DMS53 treated with DMSO at 0.1 percent for 48 hours (cell line): Measurements from ENCODE around the gene PRPF8.
"Not testable (repeated sequence)": the region's sequence is repeated elsewhere in the genome, so short reads cannot be mapped to it uniquely, and the experiment has no call there.

ENCODE experiments used
- DNase-seq: peaks from one replicate; lab custom pipeline; 2025; ENCODE audit not compliant: unreplicated experiment; lab: John Stamatoyannopoulos, UW

PRPF8 gene

DNA sequence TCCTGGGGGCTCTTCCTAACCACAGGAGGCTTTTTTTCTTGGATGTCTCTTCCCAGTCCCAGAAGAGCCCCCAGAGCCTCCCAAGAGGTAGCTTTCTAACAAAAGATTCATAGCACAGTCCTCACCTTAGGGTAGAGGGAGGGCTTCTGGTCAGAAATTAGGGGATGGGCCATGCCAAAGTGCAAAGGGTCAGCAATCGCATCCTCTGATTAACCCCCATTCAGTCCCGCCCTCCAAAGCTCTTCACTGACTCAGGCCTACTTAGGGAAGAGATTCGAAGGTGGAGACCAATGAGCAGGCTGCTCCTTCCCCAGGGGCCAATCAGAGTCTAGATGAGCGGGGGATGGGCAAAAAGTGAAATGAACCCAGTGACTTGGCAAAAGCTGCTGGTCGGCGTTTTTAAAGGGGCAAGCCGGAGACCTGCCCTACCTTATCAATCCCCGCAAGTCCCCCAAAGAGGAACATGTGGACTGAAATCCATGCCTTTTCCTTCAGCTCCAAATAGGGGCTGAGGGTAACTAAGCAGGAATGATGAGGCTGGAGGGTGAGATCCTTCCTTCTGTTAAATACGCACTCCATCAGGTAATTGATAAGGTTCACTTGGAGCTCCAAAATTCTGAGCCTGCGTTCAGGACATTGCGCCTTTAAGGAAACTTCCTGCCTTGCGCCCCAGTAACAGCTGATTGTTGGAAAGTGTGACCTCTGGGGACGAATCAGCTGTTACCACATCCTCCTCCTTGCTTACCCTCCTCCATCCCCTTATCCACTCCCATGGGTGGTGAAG, 32.4 kb upstream of the PRPF8 start:
- DNase-seq, result peak; percentile 92

DNA sequence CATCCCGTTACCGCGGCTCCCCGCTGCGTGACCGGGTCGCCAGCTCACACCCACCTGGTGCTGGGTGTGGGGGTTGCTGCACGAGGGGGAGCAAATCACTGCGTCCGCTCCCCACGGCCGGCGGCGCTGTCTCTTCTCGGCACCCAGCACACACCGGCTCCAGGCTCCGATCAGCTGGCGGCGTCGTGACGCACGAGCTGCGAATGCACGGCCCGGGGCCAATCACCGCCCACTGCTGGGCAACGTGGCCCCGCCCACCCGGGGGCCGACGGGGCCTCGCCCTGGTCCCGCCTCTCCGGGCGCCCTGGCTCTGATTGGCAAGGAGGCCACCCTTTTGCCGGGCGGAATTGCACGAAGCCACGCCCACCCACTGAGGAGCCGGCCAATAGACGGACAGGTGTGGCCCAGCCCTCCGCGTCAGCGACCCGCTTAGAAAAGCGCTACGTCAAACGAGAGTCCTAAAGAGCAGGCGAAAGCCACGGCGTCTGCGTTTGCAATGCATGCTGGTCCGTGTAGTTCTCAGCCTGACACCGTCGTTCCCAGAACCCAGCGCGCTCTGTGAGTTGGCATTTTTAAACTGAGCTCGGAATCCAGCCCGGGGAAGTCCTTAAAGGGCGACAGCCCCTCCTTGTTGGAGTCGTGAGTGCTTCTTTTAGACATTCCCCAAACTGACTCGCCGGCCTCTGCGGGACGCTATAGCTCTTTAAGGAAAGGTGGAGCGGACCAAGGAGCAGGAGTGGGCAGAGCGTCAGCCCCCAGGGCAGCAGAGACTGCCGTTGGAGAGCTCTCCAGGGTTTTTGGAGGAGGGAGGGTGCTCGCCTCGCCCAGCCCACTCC, 31.6 kb upstream of the PRPF8 start:
- peak; percentile 97 for DNase-seq

DNA sequence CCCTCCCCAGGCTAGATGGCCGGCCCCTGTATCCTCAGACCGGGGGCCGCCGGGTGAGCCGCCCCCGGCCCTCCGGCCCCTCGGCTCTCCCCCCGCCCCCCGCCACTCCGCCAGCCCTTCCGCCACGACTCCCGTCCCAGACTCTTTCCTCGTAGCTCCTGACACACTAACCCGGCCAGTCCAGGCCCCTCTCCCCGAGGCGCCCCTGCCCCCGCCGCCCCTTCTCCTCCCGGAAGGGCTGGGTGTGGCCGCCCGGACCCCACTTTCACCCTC, 31.1 kb upstream of the PRPF8 start:
- DNase-seq, result no peak

DNA sequence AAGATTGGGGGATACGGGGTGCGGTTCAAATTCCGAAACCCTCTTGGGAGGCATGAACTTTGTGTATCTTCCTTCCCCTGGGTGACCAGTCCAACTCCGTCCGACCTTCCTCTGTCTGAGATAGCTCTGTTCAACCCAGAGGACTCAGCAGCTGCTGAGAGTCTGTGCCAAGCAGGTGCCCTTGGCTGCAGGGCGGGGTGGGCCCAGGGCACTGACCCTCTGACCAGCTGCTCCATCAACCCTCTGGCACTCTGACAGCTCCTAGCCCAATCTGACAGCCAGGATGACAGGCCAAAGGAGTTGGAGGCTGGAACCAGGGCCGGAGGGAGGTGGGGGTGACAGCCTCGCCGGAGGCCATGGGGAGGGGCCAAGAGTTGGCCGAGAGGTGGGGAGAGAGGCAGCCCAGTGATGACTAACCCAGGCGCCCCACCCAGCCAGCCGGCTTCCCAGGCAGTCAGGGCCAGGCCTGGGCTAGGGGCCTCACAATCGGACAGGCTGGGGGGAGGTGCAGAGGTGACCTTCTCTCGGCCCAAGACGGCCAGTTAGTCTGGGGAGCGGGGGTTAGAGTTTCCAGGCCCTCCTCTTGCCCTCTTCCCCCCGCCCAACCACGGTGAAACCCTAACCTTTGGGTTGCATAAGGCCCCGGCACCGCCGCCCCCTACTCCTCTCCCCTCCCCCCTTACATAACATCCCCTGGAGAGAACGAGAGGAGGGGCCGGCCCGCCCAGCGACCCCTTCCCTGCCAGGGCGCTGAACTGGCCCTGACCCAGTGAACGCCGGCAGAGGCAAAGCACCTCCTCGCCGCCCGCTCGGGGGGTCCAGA, 30.5 kb upstream of the PRPF8 start:
- peak; percentile 12 for DNase-seq

DNA sequence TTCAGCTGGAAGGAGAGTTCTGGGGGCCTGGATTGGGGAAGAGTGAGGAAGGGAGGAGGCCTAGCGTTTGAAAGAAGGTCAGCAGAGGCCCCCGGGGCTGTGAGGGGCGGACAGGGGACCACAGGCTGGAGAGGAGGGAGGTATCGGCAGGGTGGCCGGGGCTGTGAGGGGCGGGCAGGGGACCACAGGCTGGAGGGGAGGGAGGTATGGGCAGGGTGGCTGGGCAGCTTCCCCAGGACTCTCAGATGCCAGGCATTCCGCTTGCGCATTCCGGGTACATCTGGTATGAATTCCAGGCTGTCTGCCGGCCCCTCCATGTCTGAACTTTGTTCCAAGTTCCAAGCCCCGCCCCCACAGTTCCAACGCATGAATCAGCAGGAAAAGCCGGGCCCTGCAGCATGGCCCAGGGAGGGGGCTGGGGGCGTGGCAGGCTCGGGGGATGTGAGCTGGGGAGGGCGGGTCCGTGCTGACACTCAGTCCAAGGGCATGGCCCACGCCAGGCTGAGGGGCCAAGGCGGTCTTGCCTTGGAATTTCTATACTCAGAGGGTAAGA, 29.8 kb upstream of the PRPF8 start:
- peak; percentile 13 for DNase-seq

DNA sequence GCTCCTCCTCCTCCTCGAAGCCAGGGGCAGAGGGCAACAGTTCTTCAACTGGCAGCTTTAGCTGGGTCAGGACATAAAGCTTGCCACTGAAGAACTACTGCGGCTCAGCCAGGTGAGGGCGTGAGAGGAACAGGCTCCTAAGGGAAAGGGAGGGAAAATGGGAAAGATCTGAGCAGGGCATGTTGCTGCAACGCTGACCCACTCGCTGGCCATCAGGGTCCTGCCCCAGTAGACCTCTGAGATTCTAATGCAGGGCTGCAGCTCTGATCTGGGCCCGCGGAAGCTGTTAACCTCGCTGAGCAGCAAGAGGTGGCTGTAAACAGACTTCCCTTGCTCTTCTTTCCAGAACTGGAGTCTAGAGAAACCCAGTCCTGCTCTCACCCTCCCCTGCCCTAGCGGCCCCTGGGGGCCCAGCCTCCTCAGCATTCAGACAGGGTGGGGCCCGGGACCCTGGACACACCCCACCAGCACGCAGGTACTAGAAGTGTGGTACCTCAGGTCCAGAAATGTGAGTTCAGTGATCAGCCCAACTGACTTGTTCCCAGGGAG, 29.3 kb upstream of the PRPF8 start:
- no peak for DNase-seq

DNA sequence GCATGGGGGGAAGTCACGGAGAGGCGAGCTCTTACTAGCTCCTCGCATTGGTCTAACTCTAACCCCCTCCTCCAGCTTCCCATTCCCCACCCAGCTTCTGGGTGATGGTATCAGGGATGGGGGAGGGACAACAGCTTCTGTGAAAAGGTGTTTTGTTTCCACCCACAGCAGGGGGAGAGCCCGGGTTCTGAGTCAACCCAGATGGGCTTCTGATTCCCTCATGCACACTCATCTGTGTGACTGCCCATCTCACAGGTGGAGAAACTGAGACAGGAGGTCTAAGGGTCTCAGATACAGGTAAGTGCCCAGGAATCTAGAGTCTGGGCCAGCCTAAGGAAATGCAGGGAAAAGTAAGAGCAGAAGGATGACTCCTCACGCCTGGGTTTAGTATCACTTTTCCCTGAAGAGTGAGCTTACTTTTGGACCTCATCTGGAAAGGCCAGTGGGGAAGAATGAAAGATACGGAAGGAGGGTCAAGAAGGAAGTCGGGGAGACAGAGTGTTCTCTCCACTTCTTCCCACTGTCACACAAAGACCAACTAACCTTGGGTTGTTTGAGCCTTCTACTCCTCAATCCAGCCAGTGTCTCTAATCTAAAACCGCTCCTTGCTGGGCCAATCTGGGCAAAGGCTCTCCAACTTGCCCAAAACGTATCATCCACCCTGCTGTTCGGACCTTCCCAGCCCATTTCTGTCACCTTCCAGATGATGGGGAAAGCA, 28.7 kb upstream of the PRPF8 start:
- no peak for DNase-seq

DNA sequence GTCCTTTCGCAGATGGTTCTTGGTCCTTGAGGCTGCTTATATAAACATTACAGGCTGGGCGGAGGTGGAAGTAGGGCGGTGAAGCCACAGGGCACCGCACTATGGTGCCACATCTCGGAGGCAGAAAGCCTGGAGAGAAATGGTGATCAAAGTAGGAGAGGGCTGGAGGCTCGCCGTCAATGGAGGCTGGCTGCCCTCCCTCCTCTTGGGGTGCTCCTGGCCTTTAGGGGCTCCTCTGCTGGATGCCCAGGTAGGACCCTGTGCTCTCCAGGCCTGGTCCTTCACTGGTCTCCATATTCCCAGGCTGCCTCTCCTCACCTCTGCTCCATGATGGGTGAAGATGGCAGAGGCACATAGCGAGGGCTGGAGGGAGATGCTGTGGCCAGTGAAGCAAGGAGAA, 27.6 kb upstream of the PRPF8 start:
- no peak for DNase-seq

DNA sequence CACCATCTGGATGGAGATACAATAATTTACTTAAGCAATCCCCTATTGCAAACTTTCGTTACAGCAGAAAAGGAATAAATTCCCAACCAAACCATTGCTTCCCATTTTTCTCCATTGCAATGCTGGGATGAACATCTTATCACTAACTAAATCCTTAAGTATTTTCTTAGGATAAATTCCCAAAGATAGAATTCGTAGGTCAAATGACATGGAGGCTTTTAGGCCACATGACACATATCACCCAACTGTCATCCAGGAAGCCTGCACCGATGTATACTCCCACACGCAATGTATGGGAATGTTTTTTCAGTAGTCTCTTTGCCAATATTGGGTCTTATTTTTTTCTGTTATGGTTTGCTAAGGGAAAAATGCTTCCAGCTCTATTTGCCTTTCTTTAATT, 27.1 kb upstream of the PRPF8 start:
- no peak for DNase-seq

DNA sequence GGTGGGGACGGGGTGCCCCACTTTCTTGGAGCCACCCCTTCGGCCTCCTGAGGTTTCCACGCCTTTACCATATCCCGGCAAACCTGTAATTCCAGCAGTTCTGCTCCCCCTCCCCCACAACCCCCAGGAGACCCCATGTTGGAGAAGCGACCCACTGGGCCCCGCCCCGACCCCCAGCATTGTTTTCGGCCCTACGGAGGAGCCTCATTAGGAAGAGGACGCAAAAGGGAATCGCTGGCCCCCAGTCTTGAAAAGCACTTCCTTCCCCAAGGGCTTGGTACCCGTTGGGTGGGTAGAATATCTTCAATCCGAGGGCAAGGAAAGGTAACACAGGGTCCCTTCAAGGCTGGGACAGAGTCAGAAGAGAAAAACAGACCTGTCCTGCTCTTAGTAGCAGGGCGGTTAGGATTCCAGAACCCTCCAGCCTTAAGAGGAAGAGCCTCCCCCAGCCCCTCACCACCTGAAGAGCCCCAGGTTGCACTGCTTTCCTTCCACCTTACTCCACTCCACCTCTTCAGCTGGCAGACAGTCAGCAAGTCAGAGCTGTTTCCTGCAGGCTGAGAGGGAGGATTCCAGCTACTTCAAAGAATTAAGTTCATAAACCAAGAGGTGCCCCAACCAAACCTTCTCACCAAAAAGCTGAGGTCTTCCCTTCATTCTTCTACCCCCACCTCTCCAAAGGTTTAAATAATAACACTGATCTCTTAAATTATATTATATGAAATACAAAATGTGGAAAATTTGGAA, 26.3 kb upstream of the PRPF8 start:
- DNase-seq, result no peak

DNA sequence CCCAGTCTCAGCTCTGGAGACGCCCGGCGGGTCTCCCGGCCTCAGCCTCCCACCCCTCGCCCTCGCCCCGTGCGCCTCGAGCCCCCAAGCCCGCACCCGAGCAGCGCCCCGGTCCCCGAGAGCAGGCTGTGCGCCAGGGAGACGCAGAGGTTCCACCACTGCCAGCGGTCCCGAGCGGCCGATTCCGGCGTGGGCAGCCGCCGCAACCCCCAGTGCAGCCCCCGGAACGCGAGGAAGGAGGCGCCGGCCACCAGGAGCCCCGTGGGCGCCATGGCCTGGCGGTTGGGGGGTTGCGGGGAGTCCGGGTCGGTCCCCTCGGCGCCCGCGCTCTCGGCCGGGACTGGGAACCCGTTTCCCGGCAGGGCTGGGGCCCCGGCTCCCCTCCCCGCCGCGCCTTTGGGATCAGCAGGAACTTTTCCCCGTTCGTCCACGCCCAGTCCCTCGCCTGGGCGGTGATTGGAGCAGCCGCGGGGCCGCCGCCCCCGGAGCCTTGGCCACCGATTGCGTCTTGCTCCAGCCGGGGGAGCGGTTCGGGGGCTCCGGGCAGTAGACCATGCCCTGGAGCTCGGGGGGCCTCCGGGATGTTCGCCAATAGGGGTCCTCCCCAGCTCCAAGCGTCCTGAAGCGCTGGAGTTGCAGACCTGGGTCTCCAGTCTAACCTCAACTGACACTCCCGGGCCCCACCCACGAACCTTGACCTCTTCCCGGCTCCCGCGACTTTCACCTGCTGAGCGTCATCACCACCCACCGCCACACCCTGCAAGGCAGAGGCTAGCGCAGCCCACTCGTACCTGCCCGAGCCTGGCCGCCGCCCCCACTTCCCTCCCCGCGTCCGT, 25.5 kb upstream of the PRPF8 start, which contains the start of gene TLCD2:
Gene TLCD2 (minus strand): TSS at position 407 of the 836 bp plus-strand sequence. CDS start 135 bp downstream, at position 272.
- DNase-seq, result peak; percentile 18

DNA sequence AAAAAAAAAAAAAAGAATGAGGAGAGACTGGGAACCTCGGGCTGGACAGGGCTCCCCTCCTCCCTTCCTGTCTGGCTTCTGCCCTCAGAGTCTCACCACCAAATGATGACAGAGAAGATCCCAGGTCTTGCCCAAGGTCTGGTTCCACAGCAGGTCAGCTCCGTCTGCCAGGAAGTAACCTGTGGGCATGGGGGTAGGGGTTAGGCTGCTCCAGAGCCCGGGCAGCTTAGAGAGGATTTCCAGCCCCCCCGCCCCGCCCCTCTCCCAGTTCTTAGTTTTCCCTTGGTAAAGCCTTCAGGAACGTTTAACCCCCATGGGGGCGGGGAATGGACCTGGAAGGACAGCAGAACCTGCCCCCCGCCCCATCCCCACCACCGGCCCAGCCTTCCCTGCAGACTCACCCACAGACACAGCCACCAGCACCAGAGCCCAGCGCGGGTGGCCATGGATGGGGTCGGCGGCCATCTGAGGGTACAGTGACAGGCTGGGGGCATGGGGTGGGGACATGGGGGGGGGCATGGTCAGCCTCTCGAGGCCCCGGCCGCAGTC, 24.8 kb upstream of the PRPF8 start:
- no peak for DNase-seq

DNA sequence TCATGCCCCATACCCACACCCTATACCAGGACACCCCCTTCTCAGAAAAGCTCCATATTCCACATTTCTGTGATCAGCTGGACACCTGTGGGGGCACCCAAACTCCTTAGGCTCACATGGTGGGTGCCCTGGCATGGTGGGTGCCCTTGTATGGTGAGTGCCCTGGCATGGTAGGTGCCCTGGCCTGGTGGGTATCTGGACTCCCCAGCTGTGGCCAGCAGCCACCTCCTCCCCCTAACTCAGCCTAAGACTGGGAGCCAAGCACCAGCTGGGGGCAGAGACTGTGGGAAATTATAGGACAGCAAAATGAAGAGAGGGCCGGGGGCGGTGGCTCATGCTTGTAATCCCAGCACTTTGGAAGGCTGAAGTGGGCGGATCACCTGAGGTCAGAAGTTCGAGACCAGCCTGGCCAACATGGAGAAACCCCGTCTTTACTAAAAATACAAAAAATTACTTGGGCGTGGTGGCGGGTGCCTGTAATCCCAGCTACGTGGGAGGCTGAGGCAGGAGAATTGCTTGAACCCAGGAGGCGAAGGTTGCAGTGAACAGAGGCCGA, 24.2 kb upstream of the PRPF8 start:
- not testable (repeated sequence) for DNase-seq

DNA sequence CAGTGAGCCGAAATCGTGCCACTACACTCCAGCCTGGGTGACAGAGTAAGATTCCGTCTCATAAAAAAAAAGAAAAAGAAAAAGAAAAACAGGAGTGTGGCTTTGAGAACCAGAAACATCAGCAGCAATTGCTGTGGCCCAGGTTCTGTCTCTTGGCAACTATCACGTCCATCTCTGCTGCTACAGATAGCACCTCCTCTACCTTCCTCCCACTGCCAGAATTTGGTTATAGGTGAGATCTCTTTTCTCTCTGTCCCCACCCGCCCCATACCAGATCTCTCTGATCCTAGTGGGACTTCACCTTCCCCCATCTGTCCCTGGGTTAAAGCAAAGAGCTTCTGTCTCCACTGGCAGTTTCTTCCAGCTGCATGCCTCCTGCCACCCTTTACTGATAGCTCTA, 22.4 kb upstream of the PRPF8 start:
- no peak for DNase-seq

DNA sequence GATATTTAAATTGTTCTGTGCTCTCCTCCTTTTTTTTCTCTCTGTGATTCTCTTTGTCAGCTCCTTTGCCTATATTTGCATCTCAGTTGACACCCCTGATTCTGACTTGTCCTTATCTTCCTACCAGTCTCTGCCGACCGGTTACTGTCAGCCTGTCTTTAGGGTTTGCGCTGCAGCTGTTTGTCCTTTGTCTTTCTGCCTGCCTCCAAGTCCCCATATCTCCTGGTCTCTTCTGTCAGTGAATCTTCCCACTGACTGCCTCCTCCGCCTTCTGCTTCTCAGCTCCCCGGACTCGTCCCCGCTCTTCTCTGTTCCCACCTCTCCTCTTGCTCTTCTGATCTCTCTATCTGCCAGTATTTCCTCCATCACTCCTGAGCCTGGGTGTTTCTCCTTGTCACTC, 20.3 kb upstream of the PRPF8 start:
- no peak for DNase-seq

DNA sequence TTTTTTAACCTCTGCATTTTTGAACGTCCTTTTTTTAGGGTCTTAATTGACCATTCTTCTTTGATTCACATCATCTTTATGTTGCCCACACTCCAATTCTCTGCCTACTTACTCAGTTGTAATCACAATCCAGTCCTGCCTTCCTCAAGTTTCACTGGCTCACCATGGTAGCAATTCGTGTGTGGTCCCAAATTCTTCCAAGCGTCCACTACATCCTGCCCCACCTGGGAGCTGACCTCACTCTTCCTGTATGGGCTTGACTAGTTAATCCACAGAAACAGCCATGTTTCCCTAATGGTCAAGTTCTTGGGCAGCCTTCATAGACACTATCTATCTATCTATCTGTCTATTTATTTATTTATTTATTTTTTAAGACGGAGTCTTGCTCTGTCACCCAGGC, 18.4 kb upstream of the PRPF8 start:
- no peak for DNase-seq

DNA sequence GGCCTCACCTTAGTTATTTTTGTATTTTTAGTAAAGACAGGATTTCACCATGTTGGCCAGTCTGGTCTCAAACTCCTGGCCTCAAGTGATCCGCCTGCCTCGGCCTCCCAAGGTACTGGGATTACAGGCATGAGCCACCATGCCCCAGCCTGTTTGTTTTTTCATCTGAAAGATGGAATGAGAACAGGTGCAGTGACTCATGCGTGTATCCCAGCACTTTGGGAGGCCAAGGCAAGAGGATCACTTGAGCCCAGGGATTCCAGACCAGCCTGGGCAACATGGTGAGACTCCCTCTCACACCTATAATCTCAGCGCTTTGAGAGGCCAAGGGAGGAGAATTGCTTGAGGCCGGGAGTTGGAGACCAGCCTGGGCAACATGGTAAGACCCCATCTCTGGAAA, 15.2 kb upstream of the PRPF8 start:
- DNase-seq, result not testable (repeated sequence)

DNA sequence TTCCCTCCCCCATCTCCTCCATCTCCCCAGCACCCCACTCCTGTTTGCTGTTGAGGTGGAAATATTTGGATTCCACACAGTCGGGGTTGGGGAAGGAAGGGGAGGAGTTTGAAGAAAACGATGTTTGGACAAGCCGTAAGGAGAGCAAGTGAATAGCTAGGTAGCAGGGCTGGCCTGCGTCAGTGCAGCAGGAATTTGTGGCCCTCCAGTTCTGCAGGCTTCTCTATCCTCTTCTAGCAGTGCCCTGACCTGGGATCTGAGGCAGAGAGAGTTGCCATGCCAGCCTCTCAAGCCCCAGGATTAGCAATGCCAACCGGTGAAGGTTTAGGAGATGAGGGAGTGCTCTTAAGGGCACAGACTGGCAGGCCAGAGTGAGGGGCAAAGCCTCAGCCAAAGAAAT, 13.0 kb upstream of the PRPF8 start:
- DNase-seq, result no peak
